PC-9 (cell line): ENCODE data around the gene NELL2. TPM values are rescaled to one million over a fixed set of nuclear protein-coding genes. Genes with fewer than 3 reads are reported as not detected.

Source experiments
- BruUV-seq: library from RNA; stranded (reverse); fragments of 400-500 nt; replicated peaks from 2 replicates; lab custom pipeline; 2021; lab: Mats Ljungman, UMichigan
- CTCF ChIA-PET: fragments of 300-600 bp; sonication (Branson Sonifier 250); formaldehyde crosslinking; loops from one replicate; lab custom pipeline; 2022; ENCODE audit warnings: antibody characterized with exemption; lab: Charles Lee
- POLR2A ChIA-PET: fragments of 300-600 bp; sonication (Branson Sonifier 250); formaldehyde crosslinking; loops from one replicate; lab custom pipeline; 2022; ENCODE audit warnings: antibody characterized with exemption; ENCODE audit not compliant: unreplicated experiment; lab: Charles Lee
- DNase-seq, 2 experiments: peaks; one replicate each; pipeline versions ENCODE4 v3.0.0 to v3.0.0-alpha.2; 2015 to 2022; ENCODE audit warnings: mixed read lengths in 1 of 2
- H2AFZ ChIP-seq: fragments of 200-600 bp; sonication (generic); 2 replicates; pipeline ENCODE4 v1.8.1; 2017; ENCODE audit warnings: antibody characterized with exemption
- H3F3A ChIP-seq: fragments of 200-600 bp; sonication (generic); 2 replicates; pipeline ENCODE4 v1.8.1; 2017; ENCODE audit warnings: antibody characterized with exemption, mild to moderate bottlenecking, low read depth; ENCODE audit not compliant: insufficient read depth
- H3K27ac ChIP-seq: fragments of 200-600 bp; sonication (generic); 2 replicates; pipeline ENCODE4 v1.6.1; 2016; ENCODE audit warnings: mixed run types
- H3K27me3 ChIP-seq: fragments of 200-600 bp; sonication (generic); 2 replicates; pipeline ENCODE4 v1.6.1; 2016; ENCODE audit warnings: low read depth, mixed run types; ENCODE audit not compliant: insufficient read depth
- H3K36me3 ChIP-seq: fragments of 200-600 bp; sonication (generic); 2 replicates; pipeline ENCODE4 v1.6.1; 2016; ENCODE audit warnings: low read depth, mixed run types
- H3K4me1 ChIP-seq: fragments of 200-600 bp; sonication (generic); replicated peaks from 2 replicates; pipeline ENCODE4 v1.6.1; 2016; ENCODE audit warnings: mixed run types; ENCODE audit not compliant: insufficient read depth
- H3K4me2 ChIP-seq: fragments of 200-600 bp; sonication (generic); 2 replicates; pipeline ENCODE4 v1.6.1; 2017; ENCODE audit warnings: mixed run types
- H3K4me3 ChIP-seq: fragments of 200-600 bp; sonication (generic); 2 replicates; pipeline ENCODE4 v1.6.1; 2016; ENCODE audit warnings: mixed run types
- H3K79me2 ChIP-seq: fragments of 200-600 bp; sonication (generic); 2 replicates; pipeline ENCODE4 v1.6.1; 2017; ENCODE audit warnings: low read depth, mixed run types
- H3K9me2 ChIP-seq: fragments of 200-600 bp; sonication (generic); 2 replicates; pipeline ENCODE4 v1.8.1; 2017; ENCODE audit warnings: mild to moderate bottlenecking; ENCODE audit not compliant: insufficient read depth
- H3K9me3 ChIP-seq: fragments of 200-600 bp; sonication (generic); 2 replicates; pipeline ENCODE4 v1.8.1; 2016; ENCODE audit warnings: low read depth; ENCODE audit not compliant: insufficient read depth
- H4K20me1 ChIP-seq: fragments of 200-600 bp; sonication (generic); 2 replicates; pipeline ENCODE4 v1.8.1; 2017; ENCODE audit not compliant: insufficient read depth
- EZH2 ChIP-seq: fragments of 200-600 bp; sonication (generic); IDR thresholded peaks from 2 replicates; pipeline ENCODE4 v1.8.0; 2017; ENCODE audit warnings: antibody characterized with exemption, low read depth
- intact Hi-C: fragments of 100-400 bp; cut with micrococcal nuclease; formaldehyde crosslinking; loops from one replicate; pipeline ENCODE4 v1.10.0; 2022; ENCODE audit not compliant: unreplicated experiment
- total RNA-seq: library from RNA; stranded (reverse); gene quantifications from 2 replicates; pipeline ENCODE4 v1.2.3, GENCODE V29; 2021
- TF ChIP-seq, protein P1 (sequence below): fragments of 200-600 bp; sonication (generic); conservative IDR thresholded peaks from 2 replicates; pipeline ENCODE4 v1.6.1; 2017; ENCODE audit warnings: mixed run types, antibody characterized with exemption, mild to moderate bottlenecking, moderate library complexity

Gene NELL2
- total RNA-seq, 1 experiment from 2014 or later, result 0.61 TPM

GRCh38 chr12:44588651-44589050 lies 287.5 kb downstream of the NELL2 start:
- DNase-seq, result no peak
- H3K27ac ChIP-seq, result no peak overlapping the region
- H3F3A ChIP-seq, result no peaks in the 10 kb centered on the region
- H3K9me2 ChIP-seq, result no peaks in the 10 kb centered on the region
- intact Hi-C loops, result no loop called here
- POLR2A ChIA-PET, result no interaction called here
- no peaks in the 10 kb centered on the region for H3K9me3 ChIP-seq
- H3K4me1 ChIP-seq, result no peaks in the 10 kb centered on the region; the same call in 1 of the 2 replicates
- no TSS peak for BruUV-seq
- no peaks in the 10 kb centered on the region for H3K79me2 ChIP-seq
- no peaks in the 10 kb centered on the region for H3K36me3 ChIP-seq
- H3K4me2 ChIP-seq, result no peak overlapping the region
- no peak for TF ChIP-seq EZH2
- TF ChIP-seq, protein P1, sequence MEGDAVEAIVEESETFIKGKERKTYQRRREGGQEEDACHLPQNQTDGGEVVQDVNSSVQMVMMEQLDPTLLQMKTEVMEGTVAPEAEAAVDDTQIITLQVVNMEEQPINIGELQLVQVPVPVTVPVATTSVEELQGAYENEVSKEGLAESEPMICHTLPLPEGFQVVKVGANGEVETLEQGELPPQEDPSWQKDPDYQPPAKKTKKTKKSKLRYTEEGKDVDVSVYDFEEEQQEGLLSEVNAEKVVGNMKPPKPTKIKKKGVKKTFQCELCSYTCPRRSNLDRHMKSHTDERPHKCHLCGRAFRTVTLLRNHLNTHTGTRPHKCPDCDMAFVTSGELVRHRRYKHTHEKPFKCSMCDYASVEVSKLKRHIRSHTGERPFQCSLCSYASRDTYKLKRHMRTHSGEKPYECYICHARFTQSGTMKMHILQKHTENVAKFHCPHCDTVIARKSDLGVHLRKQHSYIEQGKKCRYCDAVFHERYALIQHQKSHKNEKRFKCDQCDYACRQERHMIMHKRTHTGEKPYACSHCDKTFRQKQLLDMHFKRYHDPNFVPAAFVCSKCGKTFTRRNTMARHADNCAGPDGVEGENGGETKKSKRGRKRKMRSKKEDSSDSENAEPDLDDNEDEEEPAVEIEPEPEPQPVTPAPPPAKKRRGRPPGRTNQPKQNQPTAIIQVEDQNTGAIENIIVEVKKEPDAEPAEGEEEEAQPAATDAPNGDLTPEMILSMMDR, result no peak
- H4K20me1 ChIP-seq, result no peaks in the 10 kb centered on the region
- no peaks in the 10 kb centered on the region for H3K27me3 ChIP-seq
- CTCF ChIA-PET, result no interaction called here
- no peak overlapping the region for H3K4me3 ChIP-seq
- H2AFZ ChIP-seq, result no peak overlapping the region

- H3K4me1 ChIP-seq, result no peaks in the 10 kb centered on the region; the same call in 1 of the 2 replicates
- no peaks in the 10 kb centered on the region for H3K9me2 ChIP-seq
- H3K27me3 ChIP-seq, result no peaks in the 10 kb centered on the region
- no peaks in the 10 kb centered on the region for H3F3A ChIP-seq
- CTCF ChIA-PET, result no interaction called here
- H3K27ac ChIP-seq, result no peak overlapping the region
- intact Hi-C loops, result no loop called here
- no peak overlapping the region for H3K4me2 ChIP-seq
- H4K20me1 ChIP-seq, result no peaks in the 10 kb centered on the region
- H3K79me2 ChIP-seq, result no peaks in the 10 kb centered on the region
- POLR2A ChIA-PET, result no interaction called here
- BruUV-seq, result no TSS peak
- no peak overlapping the region for H2AFZ ChIP-seq
- H3K4me3 ChIP-seq, result no peak overlapping the region
- no peak for DNase-seq
- no peaks in the 10 kb centered on the region for H3K36me3 ChIP-seq
- no peak for TF ChIP-seq EZH2
- TF ChIP-seq, protein P1, result no peak
- H3K9me3 ChIP-seq, result no peaks in the 10 kb centered on the region
These were observed 291.5 kb downstream of the NELL2 start for GRCh38 chr12:44584625-44585024.

GRCh38 chr12:44582521-44582920 lies 293.6 kb downstream of the NELL2 start:
- intact Hi-C loops, result no loop called here
- no peaks in the 10 kb centered on the region for H3K36me3 ChIP-seq
- no peaks in the 10 kb centered on the region for H4K20me1 ChIP-seq
- H3K27ac ChIP-seq, result no peak overlapping the region
- H3K9me2 ChIP-seq, result no peaks in the 10 kb centered on the region
- TF ChIP-seq, protein P1, result no peak
- no peak for TF ChIP-seq EZH2
- H3K4me2 ChIP-seq, result no peak overlapping the region
- H2AFZ ChIP-seq, result no peak overlapping the region
- no peaks in the 10 kb centered on the region for H3K27me3 ChIP-seq
- no TSS peak for BruUV-seq
- no peaks in the 10 kb centered on the region for H3K9me3 ChIP-seq
- CTCF ChIA-PET, result no interaction called here
- H3K4me3 ChIP-seq, result no peak overlapping the region
- H3F3A ChIP-seq, result no peaks in the 10 kb centered on the region
- no peak for DNase-seq
- POLR2A ChIA-PET, result no interaction called here
- H3K79me2 ChIP-seq, result no peaks in the 10 kb centered on the region
- H3K4me1 ChIP-seq, result no peaks in the 10 kb centered on the region
